Natural killer cell (primary cell): ENCODE results near the gene TTR. TPM values are rescaled to one million over a fixed set of nuclear protein-coding genes. Genes with fewer than 3 reads are reported as not detected.

ENCODE experiments used
- ATAC-seq, 3 donors: fragments of 150-1000 bp in 2 of 3; fragments of 200-7000 bp in 1 of 3; cut with Tn5 transposase; 1 replicate in 1 of 3; 2 replicates in 2 of 3; pipeline ENCODE4 v1.10.0; 2021; ENCODE audit warnings: mild to moderate bottlenecking in 2 of 3, moderate library complexity in 2 of 3
- DNase-seq, 2 donors: peaks; one replicate each; pipeline versions ENCODE4 v3.0.0 to v3.0.0-alpha.2; 2013 to 2021; ENCODE audit warnings: mixed read lengths in 1 of 2
- H3K27ac ChIP-seq: one replicate; pipeline ENCODE4 v1.5.1; 2013; ENCODE audit warnings: mild to moderate bottlenecking, low read length
- H3K27me3 ChIP-seq: one replicate; pipeline ENCODE4 v1.6.1; 2013; ENCODE audit warnings: low read length; ENCODE audit not compliant: control insufficient read depth, insufficient read depth
- H3K36me3 ChIP-seq: one replicate; pipeline ENCODE4 v1.6.1; 2013; ENCODE audit warnings: low read length; ENCODE audit not compliant: control insufficient read depth, insufficient read depth
- H3K4me1 ChIP-seq: one replicate; pipeline ENCODE4 v1.6.1; 2013; ENCODE audit warnings: low read length; ENCODE audit not compliant: control insufficient read depth, insufficient read depth
- H3K4me3 ChIP-seq: one replicate; pipeline ENCODE4 v1.5.1; 2013; ENCODE audit warnings: low read length
- H3K9me3 ChIP-seq: one replicate; pipeline ENCODE4 v1.6.1; 2013; ENCODE audit warnings: low read length; ENCODE audit not compliant: control insufficient read depth, insufficient read depth
- H3K27ac Mint-ChIP-seq, 2 donors: one replicate each; pipeline ENCODE4 v1.8.0; 2022; ENCODE audit warnings: mild to moderate bottlenecking in 2 of 2, mixed read lengths in 2 of 2, moderate library complexity in 1 of 2
- H3K27me3 Mint-ChIP-seq, 2 donors: one replicate each; pipeline ENCODE4 v1.8.0; 2022; ENCODE audit warnings: low read depth in 2 of 2, mixed read lengths in 2 of 2
- H3K36me3 Mint-ChIP-seq: one replicate; pipeline ENCODE4 v1.8.0; 2022; ENCODE audit warnings: mixed read lengths
- H3K4me1 Mint-ChIP-seq, 2 donors: one replicate each; pipeline ENCODE4 v1.8.0; 2022; ENCODE audit warnings: mixed read lengths in 2 of 2
- H3K4me3 Mint-ChIP-seq: one replicate; pipeline ENCODE4 v1.8.0; 2022; ENCODE audit warnings: mild to moderate bottlenecking, moderate library complexity, mixed read lengths
- H3K9me3 Mint-ChIP-seq, 2 donors: one replicate each; pipeline ENCODE4 v1.8.0; 2022; ENCODE audit warnings: mixed read lengths in 2 of 2
- WGBS: methylation state at CpG from one replicate; pipeline ENCODE4 v1.1.7; 2013; ENCODE audit warnings: missing lambda C conversion rate; ENCODE audit not compliant: insufficient coverage; 5-methylcytosine and 5-hydroxymethylcytosine counted together
- intact Hi-C: fragments of 100-400 bp; cut with micrococcal nuclease; formaldehyde crosslinking; loops from one replicate; pipeline ENCODE4 v1.14.2; 2022
- total RNA-seq, 4 donors: library from RNA; stranded (reverse); fragments of 120-200 nt in 1 of 4; gene quantifications; one replicate each; pipeline versions ENCODE4 v1.2.3 to v1.2.4, GENCODE V29; 2013 to 2022
- TF ChIP-seq, protein P1 (sequence below): fragments of 200-600 bp; IDR thresholded peaks from one replicate; pipeline ENCODE4 v1.8.0; 2022; ENCODE audit warnings: antibody characterized with exemption

TTR gene
- total RNA-seq, 3 donors from 2014 or later (not counting 1 experiment from before 2014, with no cell fraction given), result not detected

- Histone ChIP-seq H3K9me3 (no peaks in the 10 kb centered on the region), H3K27ac (no peak overlapping the region), H3K27me3 (no peaks in the 10 kb centered on the region), H3K36me3 (no peaks in the 10 kb centered on the region), H3K4me1 (peaks cover 33% of the 10 kb centered on the region), H3K4me3 (no peak overlapping the region)
- peaks cover 41 to 45% of the 10 kb centered on the region in 2 donors for H3K4me1 Mint-ChIP-seq
- DNase-seq (no peak), ATAC-seq (no peak)
- H3K9me3 Mint-ChIP-seq, result no peaks in the 10 kb centered on the region
- no peaks in the 10 kb centered on the region for H3K27me3 Mint-ChIP-seq
- H3K4me3 Mint-ChIP-seq, result no peak overlapping the region
- WGBS, result 55% methylated on average over 4 of the region's 4 CpGs
- no peaks in the 10 kb centered on the region for H3K36me3 Mint-ChIP-seq
- TF ChIP-seq, protein P1, sequence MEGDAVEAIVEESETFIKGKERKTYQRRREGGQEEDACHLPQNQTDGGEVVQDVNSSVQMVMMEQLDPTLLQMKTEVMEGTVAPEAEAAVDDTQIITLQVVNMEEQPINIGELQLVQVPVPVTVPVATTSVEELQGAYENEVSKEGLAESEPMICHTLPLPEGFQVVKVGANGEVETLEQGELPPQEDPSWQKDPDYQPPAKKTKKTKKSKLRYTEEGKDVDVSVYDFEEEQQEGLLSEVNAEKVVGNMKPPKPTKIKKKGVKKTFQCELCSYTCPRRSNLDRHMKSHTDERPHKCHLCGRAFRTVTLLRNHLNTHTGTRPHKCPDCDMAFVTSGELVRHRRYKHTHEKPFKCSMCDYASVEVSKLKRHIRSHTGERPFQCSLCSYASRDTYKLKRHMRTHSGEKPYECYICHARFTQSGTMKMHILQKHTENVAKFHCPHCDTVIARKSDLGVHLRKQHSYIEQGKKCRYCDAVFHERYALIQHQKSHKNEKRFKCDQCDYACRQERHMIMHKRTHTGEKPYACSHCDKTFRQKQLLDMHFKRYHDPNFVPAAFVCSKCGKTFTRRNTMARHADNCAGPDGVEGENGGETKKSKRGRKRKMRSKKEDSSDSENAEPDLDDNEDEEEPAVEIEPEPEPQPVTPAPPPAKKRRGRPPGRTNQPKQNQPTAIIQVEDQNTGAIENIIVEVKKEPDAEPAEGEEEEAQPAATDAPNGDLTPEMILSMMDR, result no peak
- H3K27ac Mint-ChIP-seq, result peak overlapping the region in 1 of 2 donors; percentile 67
- intact Hi-C loops, result no loop called here
Measured at GRCh38 chr18:31630549-31630948, 38.9 kb downstream of the TTR start.

DNA sequence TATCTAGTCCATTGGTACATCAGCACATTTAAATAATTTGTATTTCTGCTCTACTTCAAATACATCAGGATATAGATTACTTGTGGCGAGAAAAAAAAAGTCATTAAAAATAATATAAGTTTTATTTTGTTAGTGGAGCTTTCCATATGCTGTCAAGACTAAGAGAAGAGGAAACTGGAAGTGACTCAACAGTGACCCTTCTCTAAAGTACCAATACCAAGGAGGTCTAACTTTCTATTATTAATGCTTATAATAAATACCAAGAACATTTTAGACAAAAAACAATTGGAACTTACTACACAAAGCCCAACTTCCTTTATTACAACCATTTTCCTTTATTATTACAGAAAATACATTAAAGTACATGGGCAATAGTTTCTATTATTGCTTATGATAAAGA, 39.8 kb downstream of the TTR start:
- Mint-ChIP-seq H3K9me3 (no peaks in the 10 kb centered on the region), H3K36me3 (no peaks in the 10 kb centered on the region), H3K27me3 (no peaks in the 10 kb centered on the region), H3K27ac (peak overlapping the region in 1 of 2 donors; percentile 98), H3K4me3 (no peak overlapping the region), H3K4me1 (peaks cover 42 to 46% of the 10 kb centered on the region in 2 donors)
- no peak overlapping the region for H3K4me3 ChIP-seq
- WGBS, result no CpG with 5 or more reads among the region's 1 CpG
- H3K27ac ChIP-seq, result no peak overlapping the region
- TF ChIP-seq, protein P1, result no peak
- peaks cover 35% of the 10 kb centered on the region for H3K4me1 ChIP-seq
- DNase-seq, result no peak
- no peak for ATAC-seq
- intact Hi-C loops, result no loop called here
- H3K27me3 ChIP-seq, result no peaks in the 10 kb centered on the region
- H3K9me3 ChIP-seq, result no peaks in the 10 kb centered on the region
- no peaks in the 10 kb centered on the region for H3K36me3 ChIP-seq

DNA sequence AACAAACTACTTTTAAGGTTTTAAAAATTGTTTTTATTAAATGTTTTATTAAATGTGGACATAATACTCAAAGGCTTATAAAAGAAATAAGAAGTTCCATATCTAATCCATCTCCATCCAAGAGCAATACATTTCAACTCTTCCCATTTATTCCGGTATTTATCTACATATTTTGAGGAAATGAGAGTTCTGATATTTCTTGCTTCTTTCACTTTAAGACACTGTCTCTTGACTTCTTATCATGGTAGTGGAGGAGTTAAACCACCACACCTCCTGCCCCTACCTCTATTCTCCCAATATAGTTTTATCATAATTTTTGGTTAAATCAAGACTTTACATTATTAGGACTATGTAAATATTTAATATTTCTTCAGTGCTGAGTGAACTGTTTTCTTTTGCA, 40.7 kb downstream of the TTR start:
- Histone ChIP-seq H3K27ac (no peak overlapping the region), H3K9me3 (no peaks in the 10 kb centered on the region), H3K27me3 (no peaks in the 10 kb centered on the region), H3K36me3 (no peaks in the 10 kb centered on the region), H3K4me1 (peaks cover 35% of the 10 kb centered on the region), H3K4me3 (no peak overlapping the region)
- H3K36me3 Mint-ChIP-seq, result no peaks in the 10 kb centered on the region
- H3K27ac Mint-ChIP-seq, result peak overlapping the region; percentile 90 to 98
- H3K4me1 Mint-ChIP-seq, result peaks cover 42 to 46% of the 10 kb centered on the region in 2 donors
- ATAC-seq, result no peak
- WGBS, result no CpG with 5 or more reads among the region's 1 CpG
- TF ChIP-seq, protein P1, result no peak
- no peaks in the 10 kb centered on the region for H3K27me3 Mint-ChIP-seq
- intact Hi-C loops, result no loop called here
- DNase-seq, result no peak
- H3K9me3 Mint-ChIP-seq, result no peaks in the 10 kb centered on the region
- H3K4me3 Mint-ChIP-seq, result no peak overlapping the region
